NT2/D1 (cell line): ENCODE results near the gene ANKRD34A.

Experiments
- DNase-seq: peaks from one replicate; pipeline ENCODE4 v3.0.0-alpha.2; 2011; ENCODE audit warnings: low read depth, low spot score
- H3K27me3 ChIP-seq: 2 replicates; pipeline ENCODE4 v1.6.0; 2011; ENCODE audit warnings: mild to moderate bottlenecking; ENCODE audit not compliant: insufficient read length, insufficient read depth
- H3K36me3 ChIP-seq: 2 replicates; pipeline ENCODE4 v1.6.1; 2011; ENCODE audit warnings: mild to moderate bottlenecking, low read length, mixed read lengths; ENCODE audit not compliant: insufficient read depth, insufficient read length
- H3K4me1 ChIP-seq: 2 replicates; pipeline ENCODE4 v1.5.1; 2011; ENCODE audit not compliant: insufficient read depth, insufficient read length
- H3K4me3 ChIP-seq: 2 replicates; pipeline ENCODE4 v1.5.1; 2011; ENCODE audit warnings: low read depth; ENCODE audit not compliant: insufficient read length
- H3K9ac ChIP-seq: 2 replicates; pipeline ENCODE4 v1.6.0; 2011; ENCODE audit warnings: low read depth; ENCODE audit not compliant: insufficient read length
- H3K9me3 ChIP-seq: 2 replicates; pipeline ENCODE4 v1.5.1; 2011; ENCODE audit warnings: mild to moderate bottlenecking, low read length; ENCODE audit not compliant: insufficient read depth
- SUZ12 ChIP-seq: IDR thresholded peaks from 2 replicates; pipeline ENCODE4 v1.6.1; 2011; ENCODE audit not compliant: insufficient read length, insufficient read depth; ENCODE audit errors: extremely low read depth
- YY1 ChIP-seq: IDR thresholded peaks from 2 replicates; pipeline ENCODE4 v1.6.1; 2011; ENCODE audit not compliant: insufficient read length, insufficient read depth
- ZNF274 ChIP-seq: IDR thresholded peaks from 2 replicates; pipeline ENCODE4 v1.6.1; 2011; ENCODE audit warnings: mild to moderate bottlenecking, low read depth, low read length

The ANKRD34A gene

DNA sequence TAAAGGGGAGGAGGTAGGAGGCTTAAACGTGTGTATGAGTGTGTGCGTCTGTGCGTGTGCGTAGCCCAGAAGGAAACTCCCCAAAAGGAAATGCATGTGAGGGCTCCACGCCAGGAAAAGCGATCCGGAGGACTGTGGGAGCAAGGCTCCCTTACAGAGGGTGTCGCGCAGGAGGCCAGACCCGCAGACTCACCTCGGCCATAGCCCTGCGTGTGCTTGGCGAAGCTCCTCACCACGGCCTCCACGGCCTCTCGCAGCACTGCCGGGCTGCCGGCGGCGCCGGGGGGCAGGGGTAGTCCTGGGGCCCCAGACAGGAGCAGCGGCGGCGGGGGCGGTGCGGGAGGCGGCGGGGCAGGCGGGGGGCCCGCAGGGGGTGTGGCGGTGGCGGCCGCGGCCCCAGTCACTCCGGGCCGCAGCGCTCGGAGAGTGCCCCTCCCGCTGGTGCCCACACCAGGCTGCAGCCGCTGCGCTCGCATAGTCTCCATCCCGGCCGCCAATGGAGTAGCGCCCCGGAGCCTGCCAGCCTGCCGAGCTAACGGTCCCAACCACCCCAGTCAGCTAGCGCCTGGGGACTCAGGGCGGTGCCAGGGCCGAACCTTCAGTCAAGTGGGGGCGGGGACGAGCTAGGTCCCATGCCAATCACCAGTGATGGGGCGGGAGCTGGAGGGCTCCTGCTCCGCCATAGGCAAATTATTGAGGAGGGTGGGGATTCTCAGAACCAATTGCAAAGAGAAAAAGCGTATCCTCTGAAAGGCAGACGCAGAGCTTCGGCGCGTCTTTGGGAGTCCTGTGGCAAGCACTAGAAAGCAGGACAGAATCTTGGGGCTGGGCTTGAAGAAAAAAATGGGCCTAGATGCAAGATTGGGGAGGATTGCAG, 6.7 kb downstream of the ANKRD34A start, which contains the start of gene LIX1L:
Gene LIX1L (minus strand): TSS at position 575 of the 877 bp plus-strand sequence. CDS start 90 bp downstream, at position 485.
- no peaks in the 10 kb centered on the region for H3K9me3 ChIP-seq

DNA sequence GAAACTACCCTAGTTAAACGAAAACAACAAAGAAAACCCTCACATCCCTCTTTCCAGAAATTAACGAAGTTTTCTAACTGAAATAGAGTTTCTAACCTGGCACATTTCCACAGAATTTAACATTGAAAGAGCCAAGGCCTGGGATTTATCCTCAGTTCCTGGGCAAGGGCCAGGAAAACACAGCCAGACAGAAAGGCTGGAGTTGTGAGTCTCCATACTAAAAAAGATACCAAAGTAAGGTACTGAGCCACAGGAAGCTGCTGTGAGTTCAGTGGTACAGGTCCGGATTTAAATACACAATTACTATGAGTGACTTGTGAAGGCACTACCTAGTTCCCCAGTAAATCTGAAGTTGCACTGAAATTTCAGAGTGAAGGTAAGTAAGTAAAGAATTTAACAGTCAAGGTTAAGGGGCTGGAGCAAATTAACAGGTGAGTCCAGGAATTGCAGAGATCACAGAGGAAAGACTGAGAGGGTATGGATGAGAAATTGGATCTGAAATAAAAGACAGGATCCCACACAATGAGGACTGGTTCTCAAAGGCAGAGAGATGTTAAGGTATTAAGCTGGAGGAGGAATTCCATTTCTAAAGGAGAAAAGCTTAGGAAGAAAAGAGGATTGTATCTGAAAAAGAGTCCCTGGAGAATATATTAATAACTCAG, 7.5 kb downstream of the ANKRD34A start:
- peaks cover 70% of the 10 kb centered on the region for H3K27me3 ChIP-seq
- TF ChIP-seq YY1 (no peak), SUZ12 (no peak), ZNF274 (no peak)
- H3K9ac ChIP-seq: peak overlapping the region; percentile 71
- DNase-seq: no peak
- H3K9me3 ChIP-seq: no peaks in the 10 kb centered on the region
- peaks cover 12% of the 10 kb centered on the region for H3K4me1 ChIP-seq
- H3K36me3 ChIP-seq: no peaks in the 10 kb centered on the region
- H3K4me3 ChIP-seq: peak overlapping the region; percentile 57

More for the DNA sequence above, 6.7 kb downstream of the ANKRD34A start, which contains the start of gene LIX1L:
- Histone ChIP-seq H3K4me3 (peak within 1 kb of the TSS; percentile 57), H3K27me3 (peaks cover 77% of the 10 kb centered on the region), H3K9ac (peak within 1 kb of the TSS; percentile 71), H3K36me3 (no peaks in the 10 kb centered on the region), H3K4me1 (peaks cover 16% of the 10 kb centered on the region)
- peak; percentile 98 for DNase-seq
- TF ChIP-seq ZNF274: no peak
- TF ChIP-seq SUZ12: no peak
- TF ChIP-seq YY1: no peak

DNA sequence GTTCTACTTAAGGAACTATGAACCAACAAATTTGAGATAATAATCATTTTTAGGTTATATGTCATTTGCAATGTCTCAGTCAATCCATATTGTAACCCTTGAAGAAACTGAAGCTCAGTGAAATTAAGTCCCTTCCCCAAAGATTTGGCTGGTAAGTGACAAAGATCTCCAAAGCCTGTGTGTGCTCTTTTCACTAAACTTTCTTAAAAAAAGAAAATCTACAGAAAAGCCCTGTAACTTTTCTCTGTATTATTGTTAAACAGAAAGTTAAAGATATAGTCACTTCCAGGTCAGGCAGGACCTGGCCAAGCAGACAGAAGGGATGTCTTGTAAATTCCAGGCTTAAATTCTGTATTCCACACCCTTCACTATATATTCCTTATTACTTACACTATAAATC, 8.0 kb downstream of the ANKRD34A start:
- H3K4me1 ChIP-seq: peaks cover 7% of the 10 kb centered on the region
- no peaks in the 10 kb centered on the region for H3K36me3 ChIP-seq
- TF ChIP-seq ZNF274 (no peak), SUZ12 (no peak), YY1 (no peak)
- H3K27me3 ChIP-seq: peaks cover 64% of the 10 kb centered on the region
- H3K9me3 ChIP-seq: no peaks in the 10 kb centered on the region
- DNase-seq: no peak
- H3K4me3 ChIP-seq: no peak overlapping the region
- H3K9ac ChIP-seq: no peak overlapping the region

DNA sequence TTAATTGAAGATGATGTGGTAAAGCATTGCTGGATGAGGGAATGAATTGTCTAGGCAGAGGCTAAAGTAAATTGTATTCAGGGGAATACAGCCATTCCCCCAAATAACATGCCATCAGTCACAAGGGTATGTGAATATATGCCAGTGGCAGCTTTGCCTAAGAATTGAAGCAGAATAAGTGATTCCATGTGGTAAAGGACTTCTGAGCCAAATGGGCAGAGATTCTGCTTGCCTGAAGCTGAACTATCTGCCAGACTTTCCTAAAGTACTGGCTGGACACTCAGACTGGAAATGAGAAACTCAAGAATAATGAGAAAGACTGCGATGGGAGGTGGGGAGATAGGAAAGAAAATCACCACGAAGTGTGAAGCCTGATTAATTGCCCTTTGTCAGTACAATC, 8.9 kb downstream of the ANKRD34A start:
- peaks cover 5% of the 10 kb centered on the region for H3K4me1 ChIP-seq
- H3K9me3 ChIP-seq: no peaks in the 10 kb centered on the region
- DNase-seq: no peak
- H3K9ac ChIP-seq: no peak overlapping the region
- peaks cover 55% of the 10 kb centered on the region for H3K27me3 ChIP-seq
- H3K4me3 ChIP-seq: no peak overlapping the region
- H3K36me3 ChIP-seq: no peaks in the 10 kb centered on the region
- no peak for TF ChIP-seq YY1
- TF ChIP-seq ZNF274: no peak
- TF ChIP-seq SUZ12: no peak

DNA sequence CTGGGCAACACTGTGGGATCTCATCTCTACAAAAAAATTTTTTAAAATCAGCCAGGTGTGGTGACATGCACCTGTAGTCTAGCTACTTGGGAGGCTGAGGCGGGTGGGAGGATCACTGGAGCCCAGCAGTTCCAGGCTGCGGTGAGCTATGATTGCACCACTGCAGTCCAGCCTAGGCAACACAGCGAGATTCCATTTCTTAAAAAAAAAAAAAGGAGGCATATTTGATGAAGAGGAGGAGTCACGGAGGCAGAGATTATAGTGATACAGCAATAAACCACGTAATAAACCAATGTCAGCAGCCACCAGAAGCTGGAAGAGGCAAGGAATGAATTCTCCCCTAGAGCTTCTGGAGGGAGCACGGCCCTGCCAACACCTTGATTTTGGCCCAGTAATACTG, 10.5 kb downstream of the ANKRD34A start:
- Histone ChIP-seq H3K4me3 (no peak overlapping the region), H3K27me3 (peaks cover 39% of the 10 kb centered on the region), H3K9ac (no peak overlapping the region), H3K9me3 (0 out of 2 replicates have a peak, but pooled peaks cover under 1% of the 10 kb centered on the region), H3K4me1 (peaks cover 2% of the 10 kb centered on the region), H3K36me3 (no peaks in the 10 kb centered on the region)
- TF ChIP-seq ZNF274 (no peak), YY1 (no peak), SUZ12 (no peak)
- DNase-seq: no peak

DNA sequence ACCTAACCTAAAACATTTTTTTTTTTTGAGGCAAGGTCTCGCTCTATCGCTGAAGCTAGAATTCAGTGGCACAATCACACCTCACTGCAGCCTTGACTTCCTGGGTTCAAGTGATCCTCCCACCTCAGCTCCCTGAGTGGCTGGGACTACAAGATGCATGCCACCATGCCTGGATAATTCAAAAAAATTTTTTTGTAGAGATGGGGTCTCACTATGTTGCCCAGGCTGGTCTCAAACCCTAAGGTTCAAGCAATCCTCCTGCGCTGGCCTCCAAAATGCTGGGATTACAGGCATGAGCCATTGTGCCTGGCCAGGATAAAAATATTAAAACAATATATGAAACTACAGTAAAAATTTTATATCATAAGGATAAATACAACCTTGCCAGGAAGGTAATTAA, 11.5 kb downstream of the ANKRD34A start:
- no peaks in the 10 kb centered on the region for H3K36me3 ChIP-seq
- DNase-seq: no peak
- H3K4me1 ChIP-seq: peaks cover 2% of the 10 kb centered on the region
- no peak overlapping the region for H3K4me3 ChIP-seq
- no peak overlapping the region for H3K9ac ChIP-seq
- peaks cover 6% of the 10 kb centered on the region; the same call in 1 of the 2 replicates for H3K9me3 ChIP-seq
- TF ChIP-seq YY1 (no peak), SUZ12 (no peak), ZNF274 (no peak)
- peaks cover 31% of the 10 kb centered on the region for H3K27me3 ChIP-seq

DNA sequence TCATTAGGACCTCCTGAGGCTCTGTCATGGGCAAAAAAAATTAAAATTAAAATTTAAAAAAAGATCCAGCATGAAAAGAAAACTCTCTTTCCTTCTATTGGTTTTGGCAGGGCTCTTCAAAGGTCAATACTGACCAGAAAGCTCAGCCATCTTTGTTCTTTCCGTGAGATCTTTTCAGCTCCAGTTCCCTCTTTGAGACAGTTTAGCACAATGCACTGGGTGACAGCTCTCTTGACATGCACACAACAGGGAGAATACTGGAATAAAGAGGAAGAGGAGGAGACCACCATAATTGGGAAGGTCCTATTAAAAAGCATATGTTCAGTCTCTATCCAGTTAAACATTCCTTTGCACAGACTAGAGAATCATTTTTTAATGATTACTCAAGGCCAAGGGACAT, 12.8 kb downstream of the ANKRD34A start:
- Histone ChIP-seq H3K9ac (no peak overlapping the region), H3K4me1 (peaks cover 2% of the 10 kb centered on the region), H3K27me3 (peaks cover 21% of the 10 kb centered on the region), H3K9me3 (peaks cover 6% of the 10 kb centered on the region; the same call in 1 of the 2 replicates), H3K36me3 (no peaks in the 10 kb centered on the region), H3K4me3 (no peak overlapping the region)
- DNase-seq: no peak
- TF ChIP-seq ZNF274 (no peak), YY1 (no peak), SUZ12 (no peak)
